Activated T-helper 1 cell treated with anti-CD3 and anti-CD28 coated beads, Interleukin-2, amount 50 U/mL, for 16 hours (primary cell): ENCODE data around the gene RHOH.

Source experiments
- DNase-seq, 2 donors: peaks; one replicate each; pipeline ENCODE4 v3.0.0-alpha.2; 2020; ENCODE audit warnings: low read depth in 1 of 2, low spot score in 1 of 2

Gene RHOH

DNA sequence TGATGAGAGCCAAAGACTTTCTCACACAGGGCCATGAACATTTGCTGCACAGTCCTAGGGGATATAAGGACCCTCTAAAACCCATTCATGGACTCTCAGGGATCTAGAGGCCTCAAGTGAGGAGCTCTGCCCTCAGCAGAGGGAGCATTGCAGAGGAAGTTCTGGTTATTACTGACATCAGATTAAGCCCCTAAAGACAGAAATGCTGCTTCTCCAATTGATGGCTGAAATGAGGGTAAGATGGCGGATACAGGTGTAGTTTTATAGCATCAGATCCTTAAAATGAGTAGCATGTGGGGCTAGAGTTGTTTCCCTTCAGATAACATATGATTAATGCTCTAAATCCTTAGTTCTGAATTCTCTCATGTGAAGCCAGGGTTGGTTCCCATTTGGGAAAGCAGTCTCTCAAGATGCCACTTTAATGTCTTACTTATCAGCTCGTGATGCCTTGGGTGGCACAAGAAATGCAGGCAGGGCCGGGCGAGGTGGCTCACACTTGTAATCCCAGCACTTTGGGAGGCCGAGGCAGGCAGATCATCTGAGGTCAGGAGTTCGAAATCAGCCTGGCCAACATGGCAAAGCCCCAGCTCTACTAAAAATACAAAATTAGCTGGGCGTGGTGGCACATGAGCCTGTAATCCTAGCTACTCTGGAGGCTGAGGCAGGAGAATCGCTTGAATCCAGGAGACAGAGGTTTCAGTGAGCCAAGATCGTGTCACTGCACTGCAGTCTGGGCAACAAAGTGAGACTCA is 7.9 kb downstream of the RHOH start:
- no peak for DNase-seq

DNA sequence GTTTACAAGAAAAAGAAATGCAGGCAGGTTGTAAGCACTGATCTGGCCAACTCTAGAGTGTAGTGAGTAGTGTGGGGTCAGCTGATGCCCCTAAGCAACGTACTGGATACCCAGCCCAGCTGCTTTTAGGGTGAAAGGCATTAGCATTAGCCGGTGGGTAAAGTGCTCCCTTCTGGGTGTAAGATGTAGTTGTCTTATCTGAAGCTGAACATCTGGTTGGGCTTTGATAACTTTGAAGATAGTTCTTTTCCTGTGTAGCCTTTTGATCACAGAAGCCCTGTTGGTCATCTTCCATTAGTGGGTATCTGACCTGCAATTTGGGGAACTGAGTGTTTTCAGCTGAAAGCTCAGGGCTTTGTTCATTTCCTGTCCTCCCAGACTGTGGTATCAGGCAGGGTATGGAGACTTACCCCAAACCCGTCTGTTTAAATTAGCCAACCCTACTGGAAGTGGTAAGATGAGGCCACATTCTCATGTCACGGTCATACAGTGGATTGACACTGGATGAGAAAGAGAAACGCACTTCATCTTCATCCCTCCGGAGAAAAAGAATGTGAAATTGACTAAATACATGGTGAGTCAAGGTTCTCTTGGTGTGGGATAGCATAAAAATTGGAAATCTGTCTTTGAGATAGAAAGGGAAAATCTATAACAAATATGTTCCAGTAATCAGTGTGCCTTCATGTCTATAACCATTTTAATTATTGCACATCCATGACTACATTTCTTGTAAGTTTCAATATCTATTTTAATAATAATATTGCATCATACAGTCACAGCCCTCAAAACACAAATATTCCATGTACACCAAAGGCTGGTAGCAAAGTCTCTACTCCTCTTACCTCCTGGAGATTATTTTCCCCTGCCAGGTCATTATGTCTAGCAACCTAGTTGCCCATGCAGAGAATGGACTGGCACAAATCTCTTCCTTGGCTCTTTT is 8.7 kb downstream of the RHOH start:
- no peak for DNase-seq

DNA sequence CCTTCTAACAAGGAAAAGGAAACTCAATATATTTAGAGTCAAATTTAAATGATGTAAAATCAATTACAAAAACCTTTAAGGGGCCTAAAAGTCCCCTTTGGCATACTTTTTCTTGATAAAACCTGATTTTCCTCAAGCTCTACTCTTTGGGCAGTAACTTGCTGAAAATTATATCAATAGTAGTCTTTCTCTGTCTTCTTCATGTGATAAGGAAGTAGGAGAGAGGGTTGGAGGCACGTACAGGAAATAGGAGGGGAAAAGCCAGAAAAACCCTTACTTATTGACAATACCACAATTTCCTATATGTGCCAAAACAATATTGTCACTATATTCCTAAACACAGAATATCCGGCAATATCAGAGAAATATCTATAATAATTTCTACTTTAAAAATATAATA is 9.6 kb downstream of the RHOH start:
- no peak for DNase-seq

DNA sequence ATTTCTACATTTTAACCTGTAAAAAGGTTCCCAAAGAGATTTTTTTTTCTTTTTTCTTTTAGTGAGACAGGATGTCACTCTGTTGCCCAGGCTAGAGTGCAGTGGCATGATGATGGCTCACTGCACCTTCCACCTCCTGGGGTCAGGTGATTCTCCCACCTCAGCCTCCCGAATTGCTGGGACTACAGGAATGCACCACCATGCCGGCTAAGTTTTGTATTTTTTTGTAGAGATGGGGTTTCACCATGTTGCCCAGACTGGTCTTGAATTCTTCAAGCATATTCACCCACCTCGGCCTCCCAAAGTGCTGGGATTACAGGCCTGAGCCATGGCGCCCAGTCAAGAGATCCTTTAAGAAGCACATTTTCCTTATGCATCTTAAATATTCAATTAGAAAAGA is 12.6 kb downstream of the RHOH start:
- DNase-seq, result no peak

DNA sequence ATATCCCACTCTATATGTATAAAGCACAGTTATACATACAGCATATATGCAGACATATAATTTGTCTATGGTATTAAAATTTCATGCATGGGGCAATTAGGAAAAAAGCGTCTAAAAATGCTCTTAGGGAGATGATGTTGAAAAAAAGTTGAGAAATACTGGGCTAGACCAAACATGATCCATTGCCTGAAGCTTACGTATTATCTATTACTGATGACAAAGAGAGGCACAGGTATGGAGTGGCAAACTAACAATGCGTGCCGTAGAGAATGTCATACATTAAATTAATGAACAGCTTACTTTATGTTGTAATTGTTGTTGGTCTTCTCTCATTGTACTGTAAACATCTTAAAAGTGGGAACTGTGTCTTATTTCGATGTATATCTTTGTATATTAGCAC is 13.9 kb downstream of the RHOH start:
- DNase-seq, result no peak

- no peak for DNase-seq
These were observed 14.7 kb downstream of the RHOH start for GRCh38 chr4:40211224-40212185.

DNA sequence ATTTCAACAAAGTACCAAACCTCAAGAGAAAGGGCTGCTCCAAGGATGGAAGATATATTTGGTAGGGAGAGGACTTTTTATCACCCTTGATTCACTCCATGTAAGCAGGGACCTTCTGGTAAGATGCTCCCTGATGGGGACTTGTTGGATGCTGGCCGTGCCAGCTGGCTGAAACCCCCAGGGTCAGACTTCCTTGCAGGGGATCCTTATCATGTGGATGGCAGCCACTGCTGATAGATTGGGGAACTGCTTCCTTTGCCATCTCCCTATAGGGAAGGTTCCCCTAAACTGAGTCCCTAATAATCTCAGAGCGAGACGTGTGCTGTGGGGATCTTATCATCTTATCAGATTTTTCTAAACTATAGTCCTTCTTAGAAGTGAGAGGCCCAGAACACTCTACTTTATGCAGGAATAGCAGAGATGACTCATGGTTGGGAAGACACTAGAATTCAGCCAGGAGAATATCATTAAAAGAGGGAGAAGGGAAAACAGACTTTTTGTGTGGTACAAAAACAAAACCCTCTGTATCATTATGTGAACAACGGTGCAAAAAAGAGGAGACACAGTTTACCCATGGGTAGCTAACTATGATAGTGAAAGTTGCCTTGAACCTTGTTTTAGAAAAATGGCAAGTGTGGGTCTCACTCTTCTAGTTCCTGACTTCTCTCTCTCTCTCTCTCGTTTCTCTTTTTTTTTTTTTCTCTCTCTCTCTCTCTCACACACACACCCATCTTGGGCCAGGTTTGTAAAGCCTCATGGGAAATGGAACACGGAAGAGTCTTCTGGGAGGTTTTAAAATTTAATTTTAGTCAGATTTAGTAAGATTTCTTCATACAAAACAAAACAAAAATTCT is 16.1 kb downstream of the RHOH start:
- DNase-seq, result no peak

GRCh38 chr4:40214038-40214437 is 17.2 kb downstream of the RHOH start:
- DNase-seq, result no peak

GRCh38 chr4:40214661-40215418 is 18.0 kb downstream of the RHOH start:
- DNase-seq, result no peak

DNA sequence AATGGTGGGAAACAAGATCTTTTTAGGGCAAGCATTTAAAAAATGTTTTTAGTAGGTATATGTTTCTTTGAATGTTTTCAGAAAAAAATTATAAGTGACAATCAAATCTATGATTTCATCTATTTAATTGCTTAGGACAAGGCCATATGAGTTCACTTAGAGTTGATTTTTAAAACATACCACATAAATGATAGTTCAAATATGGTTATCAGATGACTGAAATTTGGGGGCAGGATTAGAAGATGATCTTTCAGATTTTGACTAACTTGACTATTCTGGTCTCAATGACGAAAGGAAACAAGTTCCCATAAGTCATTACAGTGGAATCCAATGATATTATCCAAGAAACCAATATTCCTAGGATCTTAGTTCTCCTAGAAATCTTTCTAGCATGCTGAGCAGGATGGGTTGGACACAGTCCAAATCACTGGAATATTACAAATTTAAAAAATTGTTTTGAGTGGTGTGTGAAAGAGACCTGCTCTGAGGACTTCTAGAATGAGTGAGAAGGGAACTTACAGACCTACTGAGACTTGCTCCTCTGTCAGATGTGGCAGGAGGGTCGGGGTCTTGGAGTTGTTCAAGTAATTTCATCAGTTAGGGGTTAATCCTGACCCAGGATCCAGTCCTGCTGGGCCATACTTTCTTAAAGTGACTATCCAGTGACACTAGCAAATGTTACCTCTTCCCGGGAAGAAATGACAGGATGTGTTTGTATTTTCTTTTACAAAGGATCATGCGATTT is 20.0 kb downstream of the RHOH start:
- DNase-seq, result no peak

DNA sequence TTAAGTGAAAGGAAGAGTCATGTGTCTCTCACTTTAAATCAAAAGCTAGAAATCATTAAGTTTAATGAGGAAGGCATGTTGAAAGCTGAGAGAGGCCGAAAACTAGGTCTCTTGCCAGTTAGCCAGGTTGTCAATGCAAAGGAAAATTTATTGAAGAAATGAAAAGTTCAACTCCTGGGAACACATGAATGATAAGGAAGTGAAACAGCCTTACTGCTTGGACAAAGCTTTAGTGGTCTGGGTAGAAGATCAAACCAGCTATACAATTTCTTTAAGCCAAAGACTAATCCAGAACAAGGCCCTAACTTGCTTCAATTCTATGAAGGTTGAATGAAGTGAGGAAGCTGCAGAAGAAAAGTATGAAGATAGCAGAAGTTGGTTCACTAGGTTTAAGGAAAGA is 24.9 kb downstream of the RHOH start:
- DNase-seq, result no peak

DNA sequence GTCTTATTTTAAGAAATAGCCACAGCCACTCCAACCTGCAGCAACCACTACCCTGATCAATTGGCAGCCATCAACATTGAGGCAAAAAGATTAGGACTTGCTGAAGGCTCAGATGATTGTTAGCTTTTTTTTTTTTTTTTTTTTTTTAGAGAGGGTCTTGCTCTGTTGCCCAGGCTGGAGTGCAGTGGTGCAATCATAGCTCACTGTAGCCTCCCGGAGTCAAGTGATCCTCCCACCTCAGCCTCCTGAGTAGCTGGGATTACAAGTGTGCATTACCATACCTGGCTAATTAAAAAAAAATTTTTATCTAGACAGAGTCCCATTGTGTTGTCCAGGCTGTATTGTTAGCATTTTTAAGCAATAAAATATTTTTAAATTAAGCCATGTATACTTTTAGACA is 26.5 kb downstream of the RHOH start:
- DNase-seq, result no peak

- no peak for DNase-seq
These were observed 27.6 kb downstream of the RHOH start for GRCh38 chr4:40224432-40224831.

GRCh38 chr4:40225497-40225896 is 28.7 kb downstream of the RHOH start:
- no peak for DNase-seq

DNA sequence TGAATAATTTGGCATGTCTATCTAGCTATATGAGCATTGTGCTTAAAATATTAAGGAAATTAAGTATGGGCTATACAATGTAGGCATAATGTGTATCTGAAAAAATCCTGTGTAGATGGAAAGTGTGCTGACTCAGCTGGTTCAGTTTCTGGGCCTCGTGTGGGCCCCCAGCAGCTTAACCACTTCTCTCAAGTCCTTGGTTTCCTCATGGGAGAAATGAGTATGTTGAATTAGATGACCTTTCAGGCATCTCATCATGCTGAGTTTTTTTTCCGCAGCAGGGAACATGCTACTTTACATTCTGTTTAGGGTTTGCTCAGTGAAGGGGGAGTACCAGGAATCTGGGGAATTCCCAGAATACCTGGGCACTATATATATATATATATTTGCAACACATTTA is 30.5 kb downstream of the RHOH start:
- DNase-seq, result peak in 1 of 2 donors; percentile 45

DNA sequence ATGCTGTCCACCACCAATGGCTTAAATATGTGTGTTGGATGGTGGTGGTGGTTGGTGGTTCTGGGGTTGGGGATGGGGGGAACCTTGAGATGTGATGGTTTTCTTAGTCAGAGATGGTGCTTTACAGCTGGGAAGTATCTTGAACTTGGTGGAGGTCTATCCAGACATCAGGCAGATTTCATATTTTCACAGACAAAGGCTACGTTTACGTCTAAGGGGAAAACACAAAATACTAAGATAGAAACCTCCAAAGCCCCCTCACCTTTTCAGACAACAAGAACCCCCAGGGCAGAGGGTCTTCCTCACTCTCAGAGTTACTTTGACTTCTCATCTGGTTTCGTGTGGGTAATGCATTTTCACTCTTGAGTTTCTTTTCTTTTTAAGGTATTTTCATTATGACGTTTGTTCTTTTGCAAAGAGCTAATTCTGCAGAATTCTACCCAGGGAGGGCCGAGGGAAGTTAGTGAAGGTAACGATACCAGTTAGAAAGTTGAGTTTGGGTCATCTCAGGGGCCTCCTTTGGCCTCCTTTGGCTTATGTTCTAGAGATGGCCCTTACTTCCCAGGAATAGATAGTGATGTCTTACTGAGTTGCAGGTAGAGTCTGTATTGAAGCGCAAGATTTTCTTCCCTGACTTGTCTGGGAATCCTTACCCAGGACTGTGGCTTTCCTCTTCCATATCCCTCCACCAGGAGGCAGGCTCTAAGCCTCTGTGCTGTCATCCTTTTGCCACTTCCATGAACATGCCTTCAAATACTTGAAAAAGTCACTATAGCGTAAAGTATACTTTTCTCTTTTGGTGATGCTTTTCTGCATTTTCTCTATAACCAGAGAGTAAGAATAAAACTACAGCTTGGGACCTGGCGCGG is 31.9 kb downstream of the RHOH start:
- no peak for DNase-seq

- no peak for DNase-seq
These were observed 34.6 kb downstream of the RHOH start for GRCh38 chr4:40231316-40231863.

GRCh38 chr4:40232610-40233009 is 35.8 kb downstream of the RHOH start:
- no peak for DNase-seq
